Panc1 (cell line): Measurements from ENCODE around the gene SLC9A4. TPM values are rescaled to one million over a fixed set of nuclear protein-coding genes. Genes with fewer than 3 reads are reported as not detected.

Experiments
- ATAC-seq: fragments of 200-7000 bp; cut with Tn5 transposase; 2 replicates; pipeline ENCODE4 v1.9.1; 2020; ENCODE audit warnings: mild to moderate bottlenecking, moderate library complexity
- BruUV-seq: library from RNA; stranded (reverse); fragments of 400-500 nt; replicated peaks from 2 replicates; lab custom pipeline; 2021; lab: Mats Ljungman, UMichigan
- CTCF ChIA-PET: fragments of 300-600 bp; sonication (Branson Sonifier 250); formaldehyde crosslinking; loops from one replicate; lab custom pipeline; 2022; ENCODE audit warnings: antibody characterized with exemption; lab: Charles Lee
- POLR2A ChIA-PET: fragments of 300-600 bp; sonication (Branson Sonifier 250); formaldehyde crosslinking; loops from one replicate; lab custom pipeline; 2022; ENCODE audit warnings: antibody characterized with exemption; lab: Charles Lee
- DNase-seq: peaks from one replicate; pipeline ENCODE4 v3.0.0-alpha.2; 2010; ENCODE audit warnings: low read depth, low spot score
- H3K27ac ChIP-seq: 2 replicates; pipeline ENCODE4 v1.5.1; 2011; ENCODE audit warnings: mild to moderate bottlenecking, low read length, inconsistent platforms
- H3K27me3 ChIP-seq: fragments of 200-500 bp; sonication (Bioruptor generic); 2 replicates; pipeline ENCODE4 v1.6.0; 2014; ENCODE audit warnings: low read length, inconsistent platforms; ENCODE audit not compliant: control insufficient read depth, insufficient read depth
- H3K36me3 ChIP-seq: fragments of 200-500 bp; sonication (Bioruptor generic); 2 replicates; pipeline ENCODE4 v1.5.1; 2014; ENCODE audit warnings: inconsistent platforms, mild to moderate bottlenecking, low read length, moderate library complexity; ENCODE audit not compliant: control insufficient read depth, insufficient read depth
- H3K4me1 ChIP-seq: 2 replicates; pipeline ENCODE4 v1.5.1; 2011; ENCODE audit warnings: inconsistent platforms, mild to moderate bottlenecking, low read length, moderate library complexity; ENCODE audit not compliant: control insufficient read depth, insufficient read depth
- H3K4me3 ChIP-seq, 2 experiments: 2 replicates each; pipeline ENCODE4 v1.5.1; 2011 to 2012; ENCODE audit warnings: low read depth in 2 of 2, low read length in 2 of 2, mild to moderate bottlenecking in 2 of 2, inconsistent platforms in 1 of 2, moderate library complexity in 1 of 2
- H3K9me3 ChIP-seq: fragments of 200-500 bp; sonication (Bioruptor generic); 2 replicates; pipeline ENCODE4 v1.5.1; 2014; ENCODE audit warnings: low read depth, mild to moderate bottlenecking, inconsistent platforms, low read length, moderate library complexity; ENCODE audit not compliant: control insufficient read depth, insufficient read depth
- POLR2AphosphoS5 ChIP-seq: IDR thresholded peaks from 2 replicates; pipeline ENCODE4 v1.6.1; 2012; ENCODE audit warnings: mild to moderate bottlenecking, low read depth, low read length, moderate library complexity
- SIN3A ChIP-seq: IDR thresholded peaks from 2 replicates; pipeline ENCODE4 v1.6.1; 2012; ENCODE audit warnings: low read depth, mild to moderate bottlenecking, low read length, moderate library complexity, borderline replicate concordance; ENCODE audit not compliant: insufficient read depth
- TCF7L2 ChIP-seq: IDR thresholded peaks from 2 replicates; pipeline ENCODE4 v1.6.1; 2011; ENCODE audit warnings: mild to moderate bottlenecking, low read depth, low read length, inconsistent platforms
- in situ Hi-C: cut with HindIII; loops from 2 replicates; pipeline ENCODE4 v1.10.0; 2016; ENCODE audit warnings: low sequenced_read_pairs, low pct_unique_long_range_greater_than_20kb
- intact Hi-C: fragments of 100-400 bp; cut with micrococcal nuclease; formaldehyde crosslinking; loops from one replicate; pipeline ENCODE4 v1.10.0; 2022; ENCODE audit not compliant: unreplicated experiment
- total RNA-seq: library from RNA; stranded (reverse); gene quantifications from one replicate; pipeline ENCODE4 v1.2.1, GENCODE V29; 2021; ENCODE audit not compliant: unreplicated experiment
- TF ChIP-seq, protein P1 (sequence below), 2 experiments: IDR thresholded peaks; 2 replicates each; pipeline ENCODE4 v1.6.1; 2011 to 2012; ENCODE audit warnings: low read depth in 2 of 2, control low read depth in 1 of 2, low read length in 1 of 2, mild to moderate bottlenecking in 1 of 2, moderate library complexity in 1 of 2; ENCODE audit not compliant: insufficient read depth in 1 of 2
- TF ChIP-seq, protein P2 (sequence below): fragments of 450-650 bp; IDR thresholded peaks from 2 replicates; pipeline ENCODE4 v1.5.1; 2017; ENCODE audit warnings: mild to moderate bottlenecking

SLC9A4 gene
- total RNA-seq, 1 experiment from 2014 or later: not detected

DNA sequence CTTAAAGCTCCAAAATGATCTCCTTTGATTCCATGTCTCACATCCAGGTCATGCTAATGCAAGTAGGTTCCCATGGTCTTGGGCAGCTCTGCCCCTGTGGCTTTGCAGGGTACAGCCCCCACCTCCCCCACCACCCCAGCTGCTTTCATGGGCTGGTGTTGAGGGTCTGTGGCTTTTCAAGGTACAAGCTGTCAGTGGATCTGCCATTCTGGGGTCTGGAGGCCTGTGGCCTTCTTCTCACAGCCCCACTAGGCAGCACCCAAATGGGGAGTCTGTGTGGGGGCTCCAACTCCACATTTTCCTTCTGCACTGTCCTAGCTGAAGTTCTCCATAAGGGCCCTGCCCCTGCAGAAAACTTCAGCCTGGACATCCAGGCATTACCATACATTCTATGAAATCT is 19.0 kb downstream of the SLC9A4 start:
- no peak overlapping the region for H3K27ac ChIP-seq
- no peaks in the 10 kb centered on the region for H3K4me1 ChIP-seq
- in situ Hi-C loops: no loop called here
- POLR2A ChIA-PET: no interaction called here
- no TSS peak for BruUV-seq
- H3K9me3 ChIP-seq: no peaks in the 10 kb centered on the region
- TF ChIP-seq SIN3A (no peak), TCF7L2 (no peak), POLR2AphosphoS5 (no peak)
- TF ChIP-seq, protein P1, sequence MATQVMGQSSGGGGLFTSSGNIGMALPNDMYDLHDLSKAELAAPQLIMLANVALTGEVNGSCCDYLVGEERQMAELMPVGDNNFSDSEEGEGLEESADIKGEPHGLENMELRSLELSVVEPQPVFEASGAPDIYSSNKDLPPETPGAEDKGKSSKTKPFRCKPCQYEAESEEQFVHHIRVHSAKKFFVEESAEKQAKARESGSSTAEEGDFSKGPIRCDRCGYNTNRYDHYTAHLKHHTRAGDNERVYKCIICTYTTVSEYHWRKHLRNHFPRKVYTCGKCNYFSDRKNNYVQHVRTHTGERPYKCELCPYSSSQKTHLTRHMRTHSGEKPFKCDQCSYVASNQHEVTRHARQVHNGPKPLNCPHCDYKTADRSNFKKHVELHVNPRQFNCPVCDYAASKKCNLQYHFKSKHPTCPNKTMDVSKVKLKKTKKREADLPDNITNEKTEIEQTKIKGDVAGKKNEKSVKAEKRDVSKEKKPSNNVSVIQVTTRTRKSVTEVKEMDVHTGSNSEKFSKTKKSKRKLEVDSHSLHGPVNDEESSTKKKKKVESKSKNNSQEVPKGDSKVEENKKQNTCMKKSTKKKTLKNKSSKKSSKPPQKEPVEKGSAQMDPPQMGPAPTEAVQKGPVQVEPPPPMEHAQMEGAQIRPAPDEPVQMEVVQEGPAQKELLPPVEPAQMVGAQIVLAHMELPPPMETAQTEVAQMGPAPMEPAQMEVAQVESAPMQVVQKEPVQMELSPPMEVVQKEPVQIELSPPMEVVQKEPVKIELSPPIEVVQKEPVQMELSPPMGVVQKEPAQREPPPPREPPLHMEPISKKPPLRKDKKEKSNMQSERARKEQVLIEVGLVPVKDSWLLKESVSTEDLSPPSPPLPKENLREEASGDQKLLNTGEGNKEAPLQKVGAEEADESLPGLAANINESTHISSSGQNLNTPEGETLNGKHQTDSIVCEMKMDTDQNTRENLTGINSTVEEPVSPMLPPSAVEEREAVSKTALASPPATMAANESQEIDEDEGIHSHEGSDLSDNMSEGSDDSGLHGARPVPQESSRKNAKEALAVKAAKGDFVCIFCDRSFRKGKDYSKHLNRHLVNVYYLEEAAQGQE (IDR thresholded peaks at IDR 0.05; ENCODE audit: insufficient read depth in 1 of 2, low read depth in 2 of 2, low read length in 1 of 2): no peak
- TF ChIP-seq, protein P2, sequence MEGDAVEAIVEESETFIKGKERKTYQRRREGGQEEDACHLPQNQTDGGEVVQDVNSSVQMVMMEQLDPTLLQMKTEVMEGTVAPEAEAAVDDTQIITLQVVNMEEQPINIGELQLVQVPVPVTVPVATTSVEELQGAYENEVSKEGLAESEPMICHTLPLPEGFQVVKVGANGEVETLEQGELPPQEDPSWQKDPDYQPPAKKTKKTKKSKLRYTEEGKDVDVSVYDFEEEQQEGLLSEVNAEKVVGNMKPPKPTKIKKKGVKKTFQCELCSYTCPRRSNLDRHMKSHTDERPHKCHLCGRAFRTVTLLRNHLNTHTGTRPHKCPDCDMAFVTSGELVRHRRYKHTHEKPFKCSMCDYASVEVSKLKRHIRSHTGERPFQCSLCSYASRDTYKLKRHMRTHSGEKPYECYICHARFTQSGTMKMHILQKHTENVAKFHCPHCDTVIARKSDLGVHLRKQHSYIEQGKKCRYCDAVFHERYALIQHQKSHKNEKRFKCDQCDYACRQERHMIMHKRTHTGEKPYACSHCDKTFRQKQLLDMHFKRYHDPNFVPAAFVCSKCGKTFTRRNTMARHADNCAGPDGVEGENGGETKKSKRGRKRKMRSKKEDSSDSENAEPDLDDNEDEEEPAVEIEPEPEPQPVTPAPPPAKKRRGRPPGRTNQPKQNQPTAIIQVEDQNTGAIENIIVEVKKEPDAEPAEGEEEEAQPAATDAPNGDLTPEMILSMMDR: no peak
- ATAC-seq: no peak
- intact Hi-C loops: no loop called here
- H3K4me3 ChIP-seq: no peak overlapping the region
- CTCF ChIA-PET: no interaction called here
- DNase-seq: no peak
- no peaks in the 10 kb centered on the region for H3K27me3 ChIP-seq
- no peaks in the 10 kb centered on the region for H3K36me3 ChIP-seq

- no TSS peak for BruUV-seq
- H3K4me1 ChIP-seq: no peaks in the 10 kb centered on the region
- TF ChIP-seq, protein P1 (IDR thresholded peaks at IDR 0.05; ENCODE audit: insufficient read depth in 1 of 2, low read depth in 2 of 2, low read length in 1 of 2): no peak
- TF ChIP-seq POLR2AphosphoS5 (no peak), SIN3A (no peak), TCF7L2 (no peak)
- TF ChIP-seq, protein P2: no peak
- ATAC-seq (no peak), DNase-seq (no peak)
- no peaks in the 10 kb centered on the region for H3K9me3 ChIP-seq
- no peak overlapping the region for H3K4me3 ChIP-seq
- H3K36me3 ChIP-seq: no peaks in the 10 kb centered on the region
- no peaks in the 10 kb centered on the region for H3K27me3 ChIP-seq
- POLR2A ChIA-PET: no interaction called here
- in situ Hi-C loops: no loop called here
- CTCF ChIA-PET: no interaction called here
- H3K27ac ChIP-seq: no peak overlapping the region
- intact Hi-C loops: no loop called here
These were observed 21.5 kb downstream of the SLC9A4 start for GRCh38 chr2:102494570-102494969.
